Measurements from ENCODE around the gene LRRC4C. TPM values are rescaled to one million over a fixed set of nuclear protein-coding genes. Genes with fewer than 3 reads are reported as not detected.
A peak's percentile ranks its signal among the peaks of the same experiment; 100 is the strongest.

Gene LRRC4C
- total and polyA plus RNA-seq, 2 donors (not counting 1 experiment from before 2014, with no cell fraction given) = under 0.01 to 0.02 TPM

DNA sequence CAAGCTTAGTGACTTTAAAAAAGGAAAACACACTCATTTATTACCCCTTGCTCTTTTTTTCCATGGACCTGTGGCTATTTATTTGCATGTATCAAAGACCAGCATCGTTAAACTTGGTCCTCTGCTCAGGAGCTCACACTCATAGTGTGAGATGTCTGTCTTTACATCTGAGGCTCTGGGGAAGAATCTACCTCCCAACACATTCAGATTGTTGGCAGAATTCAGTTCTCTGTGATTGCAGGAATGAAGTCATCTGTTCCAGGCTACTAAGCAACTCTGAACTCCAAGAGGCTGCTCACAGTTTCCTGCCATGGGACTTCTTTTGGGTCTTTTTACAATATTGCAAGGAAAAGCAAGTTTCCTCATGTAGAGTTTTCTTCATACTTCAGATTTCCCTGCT, 138.8 kb downstream of the LRRC4C start:
- DNase-seq (ENCODE audit: low read depth in 2 of 2) = peak in 1 of 2 donors; percentile 34
- no peak overlapping the region for H2AFZ ChIP-seq (ENCODE audit: low read length)
- no peak overlapping the region for H3K4me3 ChIP-seq (replicated peaks in 1 of 4; ENCODE audit: control extremely low read depth in 1 of 4, insufficient read depth in 1 of 4, low read depth in 3 of 4, low read length in 4 of 4)
- no peaks in the 10 kb centered on the region for H3K36me3 ChIP-seq (ENCODE audit: control insufficient read depth, insufficient read depth, low read length)
- no peak overlapping the region for H3K27ac ChIP-seq (ENCODE audit: insufficient read depth, low read length)
- H3K4me2 ChIP-seq (ENCODE audit: extremely low read depth, insufficient read depth, low read length) = no peak overlapping the region
- no peaks in the 10 kb centered on the region for H3K4me1 ChIP-seq (ENCODE audit: control insufficient read depth, extremely low read depth, insufficient read depth, low read length)
- TF ChIP-seq EZH2 (IDR thresholded peaks at IDR 0.05; ENCODE audit: low read length, missing control alignments) = no peak
- TF ChIP-seq, protein P1, sequence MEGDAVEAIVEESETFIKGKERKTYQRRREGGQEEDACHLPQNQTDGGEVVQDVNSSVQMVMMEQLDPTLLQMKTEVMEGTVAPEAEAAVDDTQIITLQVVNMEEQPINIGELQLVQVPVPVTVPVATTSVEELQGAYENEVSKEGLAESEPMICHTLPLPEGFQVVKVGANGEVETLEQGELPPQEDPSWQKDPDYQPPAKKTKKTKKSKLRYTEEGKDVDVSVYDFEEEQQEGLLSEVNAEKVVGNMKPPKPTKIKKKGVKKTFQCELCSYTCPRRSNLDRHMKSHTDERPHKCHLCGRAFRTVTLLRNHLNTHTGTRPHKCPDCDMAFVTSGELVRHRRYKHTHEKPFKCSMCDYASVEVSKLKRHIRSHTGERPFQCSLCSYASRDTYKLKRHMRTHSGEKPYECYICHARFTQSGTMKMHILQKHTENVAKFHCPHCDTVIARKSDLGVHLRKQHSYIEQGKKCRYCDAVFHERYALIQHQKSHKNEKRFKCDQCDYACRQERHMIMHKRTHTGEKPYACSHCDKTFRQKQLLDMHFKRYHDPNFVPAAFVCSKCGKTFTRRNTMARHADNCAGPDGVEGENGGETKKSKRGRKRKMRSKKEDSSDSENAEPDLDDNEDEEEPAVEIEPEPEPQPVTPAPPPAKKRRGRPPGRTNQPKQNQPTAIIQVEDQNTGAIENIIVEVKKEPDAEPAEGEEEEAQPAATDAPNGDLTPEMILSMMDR (conservative IDR thresholded peaks at IDR 0.05 in 1 of 2, IDR thresholded peaks at IDR 0.05 in 1 of 2; ENCODE audit: low read depth in 1 of 2, low read length in 2 of 2) = no peak
- H3K79me2 ChIP-seq (ENCODE audit: control insufficient read depth, insufficient read depth, low read length) = no peaks in the 10 kb centered on the region
- no peaks in the 10 kb centered on the region for H3K27me3 ChIP-seq (ENCODE audit: control insufficient read depth, insufficient read depth, low read length)
- H3K9me3 ChIP-seq (ENCODE audit: control insufficient read depth, insufficient read depth, low read depth, low read length) = no peaks in the 10 kb centered on the region
- H3K9ac ChIP-seq (ENCODE audit: insufficient read depth, low read length) = no peak overlapping the region
- H4K20me1 ChIP-seq (ENCODE audit: control insufficient read depth, extremely low read depth, insufficient read depth, low read length) = no peaks in the 10 kb centered on the region

DNA sequence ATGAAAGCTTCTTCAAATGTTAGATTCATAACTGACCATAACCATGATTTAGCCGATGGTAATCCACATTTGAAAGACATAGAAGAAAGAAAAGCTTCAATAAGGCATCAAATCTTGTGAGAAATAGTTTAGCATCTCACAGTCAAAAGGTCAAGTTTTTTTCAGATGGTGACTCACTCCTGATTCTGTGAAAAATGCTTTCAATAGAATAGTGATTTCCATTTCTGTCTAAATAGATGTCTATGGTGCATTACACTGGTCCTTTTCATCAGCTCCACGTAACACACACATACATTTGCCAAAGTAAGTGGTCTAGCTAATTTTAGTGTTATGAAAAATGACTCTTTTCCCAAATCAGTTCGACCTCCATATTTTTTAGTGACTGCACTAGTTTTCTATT, 139.2 kb downstream of the LRRC4C start:
- Histone ChIP-seq H3K4me2 (ENCODE audit: extremely low read depth, insufficient read depth, low read length) (no peak overlapping the region), H3K4me1 (ENCODE audit: control insufficient read depth, extremely low read depth, insufficient read depth, low read length) (no peaks in the 10 kb centered on the region), H3K9ac (ENCODE audit: insufficient read depth, low read length) (no peak overlapping the region), H3K27me3 (ENCODE audit: control insufficient read depth, insufficient read depth, low read length) (no peaks in the 10 kb centered on the region), H3K4me3 (replicated peaks in 1 of 4; ENCODE audit: control extremely low read depth in 1 of 4, insufficient read depth in 1 of 4, low read depth in 3 of 4, low read length in 4 of 4) (no peak overlapping the region), H2AFZ (ENCODE audit: low read length) (no peak overlapping the region), H3K9me3 (ENCODE audit: control insufficient read depth, insufficient read depth, low read depth, low read length) (no peaks in the 10 kb centered on the region), H4K20me1 (ENCODE audit: control insufficient read depth, extremely low read depth, insufficient read depth, low read length) (no peaks in the 10 kb centered on the region), H3K36me3 (ENCODE audit: control insufficient read depth, insufficient read depth, low read length) (no peaks in the 10 kb centered on the region), H3K27ac (ENCODE audit: insufficient read depth, low read length) (no peak overlapping the region), H3K79me2 (ENCODE audit: control insufficient read depth, insufficient read depth, low read length) (no peaks in the 10 kb centered on the region)
- DNase-seq (ENCODE audit: low read depth in 2 of 2) = peak in 1 of 2 donors; percentile 53
- no peak for TF ChIP-seq EZH2 (IDR thresholded peaks at IDR 0.05; ENCODE audit: low read length, missing control alignments)
- TF ChIP-seq, protein P1 (conservative IDR thresholded peaks at IDR 0.05 in 1 of 2, IDR thresholded peaks at IDR 0.05 in 1 of 2; ENCODE audit: low read depth in 1 of 2, low read length in 2 of 2) = no peak

DNA sequence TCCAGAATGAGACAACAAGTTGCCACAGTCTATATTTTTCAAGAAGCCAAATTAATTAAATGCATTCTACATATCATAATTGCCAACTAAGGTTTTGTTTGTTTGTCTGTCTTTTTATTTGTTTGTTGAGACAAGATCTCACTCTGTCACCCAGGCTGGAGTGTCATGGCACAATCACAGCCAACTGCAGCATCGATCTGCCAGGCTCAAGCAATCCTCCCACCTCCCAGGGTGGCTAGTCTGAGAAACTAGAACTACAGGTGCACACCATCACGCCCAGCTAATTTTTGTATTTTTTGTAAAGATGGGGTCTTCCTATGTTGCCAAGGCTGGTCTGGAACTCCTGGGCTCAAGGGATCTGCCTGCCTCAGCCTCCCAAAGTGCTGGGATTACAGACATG, 140.0 kb downstream of the LRRC4C start:
- TF ChIP-seq, protein P1 (conservative IDR thresholded peaks at IDR 0.05 in 1 of 2, IDR thresholded peaks at IDR 0.05 in 1 of 2; ENCODE audit: low read depth in 1 of 2, low read length in 2 of 2) = no peak
- no peak for TF ChIP-seq EZH2 (IDR thresholded peaks at IDR 0.05; ENCODE audit: low read length, missing control alignments)
- H3K4me1 ChIP-seq (ENCODE audit: control insufficient read depth, extremely low read depth, insufficient read depth, low read length) = no peaks in the 10 kb centered on the region
- no peak overlapping the region for H2AFZ ChIP-seq (ENCODE audit: low read length)
- DNase-seq (ENCODE audit: low read depth in 2 of 2) = no peak
- H3K9me3 ChIP-seq (ENCODE audit: control insufficient read depth, insufficient read depth, low read depth, low read length) = no peaks in the 10 kb centered on the region
- no peak overlapping the region for H3K9ac ChIP-seq (ENCODE audit: insufficient read depth, low read length)
- H3K4me3 ChIP-seq (replicated peaks in 1 of 4; ENCODE audit: control extremely low read depth in 1 of 4, insufficient read depth in 1 of 4, low read depth in 3 of 4, low read length in 4 of 4) = no peak overlapping the region
- H3K27ac ChIP-seq (ENCODE audit: insufficient read depth, low read length) = no peak overlapping the region
- H3K27me3 ChIP-seq (ENCODE audit: control insufficient read depth, insufficient read depth, low read length) = no peaks in the 10 kb centered on the region
- no peaks in the 10 kb centered on the region for H4K20me1 ChIP-seq (ENCODE audit: control insufficient read depth, extremely low read depth, insufficient read depth, low read length)
- no peaks in the 10 kb centered on the region for H3K79me2 ChIP-seq (ENCODE audit: control insufficient read depth, insufficient read depth, low read length)
- H3K36me3 ChIP-seq (ENCODE audit: control insufficient read depth, insufficient read depth, low read length) = no peaks in the 10 kb centered on the region
- no peak overlapping the region for H3K4me2 ChIP-seq (ENCODE audit: extremely low read depth, insufficient read depth, low read length)

Measured in fibroblast of lung (primary cell).